SU-DHL-6 (cell line): ENCODE measurements around the gene PTPRE.

ENCODE experiments used
- H2AFZ ChIP-seq: fragments of 200-600 bp; sonication (generic); 2 replicates; pipeline ENCODE4 v1.6.1; 2014; ENCODE audit warnings: low read depth, mild to moderate bottlenecking, moderate library complexity, mixed read lengths, antibody characterized with exemption, low read length; ENCODE audit not compliant: severe bottlenecking
- H3F3A ChIP-seq: fragments of 200-600 bp; shearing (Covaris generic); 2 replicates; pipeline ENCODE4 v1.6.0; 2016; ENCODE audit warnings: antibody characterized with exemption, mild to moderate bottlenecking; ENCODE audit not compliant: insufficient read depth
- H3K27ac ChIP-seq: fragments of 200-600 bp; sonication (generic); 2 replicates; pipeline ENCODE4 v1.5.1; 2016; ENCODE audit warnings: low read depth, mild to moderate bottlenecking, low read length, moderate library complexity, mixed read lengths
- H3K27me3 ChIP-seq: fragments of 200-600 bp; sonication (generic), shearing (Covaris generic); 2 replicates; pipeline ENCODE4 v1.6.0; 2014; ENCODE audit warnings: mild to moderate bottlenecking, low read length
- H3K36me3 ChIP-seq: fragments of 200-600 bp; sonication (generic); 2 replicates; pipeline ENCODE4 v1.6.1; 2014; ENCODE audit warnings: mild to moderate bottlenecking, low read length, mixed read lengths
- H3K4me2 ChIP-seq: fragments of 300-600, 200-600 bp; shearing (Covaris generic), sonication (generic); 2 replicates; pipeline ENCODE4 v1.6.0; 2014; ENCODE audit warnings: low read length, low read depth, mild to moderate bottlenecking; ENCODE audit not compliant: poor library complexity, severe bottlenecking
- H3K4me3 ChIP-seq: fragments of 200-600 bp; sonication (generic); 2 replicates; pipeline ENCODE4 v1.5.1; 2014; ENCODE audit warnings: antibody characterized with exemption, low read length, mild to moderate bottlenecking, mixed read lengths; ENCODE audit not compliant: insufficient read depth, poor library complexity, severe bottlenecking
- H3K79me2 ChIP-seq: fragments of 200-600 bp; sonication (generic); 2 replicates; pipeline ENCODE4 v1.6.1; 2014; ENCODE audit warnings: mild to moderate bottlenecking, low read length, moderate library complexity; ENCODE audit not compliant: insufficient read depth
- H3K9ac ChIP-seq: fragments of 200-600 bp; sonication (generic); 2 replicates; pipeline ENCODE4 v1.7.0; 2014; ENCODE audit warnings: mild to moderate bottlenecking, low read length
- H3K9me2 ChIP-seq: fragments of 200-600 bp; sonication (generic); replicated peaks from 2 replicates; pipeline ENCODE4 v1.6.1; 2014; ENCODE audit warnings: low read length; ENCODE audit not compliant: insufficient read depth
- H3K9me3 ChIP-seq: fragments of 200-600 bp; sonication (generic); 2 replicates; pipeline ENCODE4 v1.6.1; 2014; ENCODE audit warnings: low read length, mixed read lengths; ENCODE audit not compliant: insufficient read depth
- H4K20me1 ChIP-seq: fragments of 200-600 bp; sonication (generic); 2 replicates; pipeline ENCODE4 v1.6.1; 2014; ENCODE audit warnings: low read depth, mild to moderate bottlenecking, antibody characterized with exemption, low read length, moderate library complexity, mixed read lengths
- CTCF ChIP-seq: fragments of 200-600 bp; sonication (generic); IDR thresholded peaks from one replicate; pipeline ENCODE4 v1.5.1; 2017; ENCODE audit warnings: antibody characterized with exemption, mild to moderate bottlenecking, low read length, moderate library complexity; ENCODE audit not compliant: insufficient read depth, poor library complexity, severe bottlenecking
- EZH2phosphoT487 ChIP-seq: fragments of 200-600 bp; sonication (generic), shearing (Covaris generic); conservative IDR thresholded peaks from 2 replicates; pipeline ENCODE4 v1.6.1; 2018; ENCODE audit warnings: mild to moderate bottlenecking, antibody characterized with exemption, low read length, moderate library complexity, mixed read lengths

Gene PTPRE

GRCh38 chr10:128072941-128073645 lies 166.2 kb downstream of the PTPRE start:
- no peak for TF ChIP-seq CTCF
- no peak for TF ChIP-seq EZH2phosphoT487
- no peaks in the 10 kb centered on the region for H3K9me2 ChIP-seq
- no peaks in the 10 kb centered on the region for H3K36me3 ChIP-seq
- H3K27me3 ChIP-seq: no peaks in the 10 kb centered on the region
- H3K79me2 ChIP-seq: no peaks in the 10 kb centered on the region
- H3K4me2 ChIP-seq: no peak overlapping the region
- no peaks in the 10 kb centered on the region for H4K20me1 ChIP-seq
- no peak overlapping the region for H2AFZ ChIP-seq
- no peaks in the 10 kb centered on the region for H3F3A ChIP-seq
- H3K4me3 ChIP-seq: no peak overlapping the region
- H3K9ac ChIP-seq: no peak overlapping the region
- no peaks in the 10 kb centered on the region for H3K9me3 ChIP-seq
- no peak overlapping the region for H3K27ac ChIP-seq

- Histone ChIP-seq H4K20me1 (no peaks in the 10 kb centered on the region), H3K79me2 (no peaks in the 10 kb centered on the region), H3K4me2 (no peak overlapping the region), H3K4me3 (no peak overlapping the region), H3K9me3 (no peaks in the 10 kb centered on the region), H3K36me3 (no peaks in the 10 kb centered on the region), H3K9ac (no peak overlapping the region), H2AFZ (no peak overlapping the region), H3K9me2 (no peaks in the 10 kb centered on the region), H3F3A (no peaks in the 10 kb centered on the region), H3K27ac (no peak overlapping the region), H3K27me3 (no peaks in the 10 kb centered on the region)
- TF ChIP-seq EZH2phosphoT487: no peak
- TF ChIP-seq CTCF: no peak
Measured at GRCh38 chr10:128073890-128074289, 167.0 kb downstream of the PTPRE start.

- no peak overlapping the region for H3K4me3 ChIP-seq
- H4K20me1 ChIP-seq: no peaks in the 10 kb centered on the region
- H3K4me2 ChIP-seq: no peak overlapping the region
- no peaks in the 10 kb centered on the region for H3K36me3 ChIP-seq
- no peak overlapping the region for H3K27ac ChIP-seq
- H2AFZ ChIP-seq: no peak overlapping the region
- TF ChIP-seq CTCF: no peak
- no peak for TF ChIP-seq EZH2phosphoT487
- H3K79me2 ChIP-seq: no peaks in the 10 kb centered on the region
- H3K9me2 ChIP-seq: no peaks in the 10 kb centered on the region
- H3K9me3 ChIP-seq: no peaks in the 10 kb centered on the region
- H3F3A ChIP-seq: no peaks in the 10 kb centered on the region
- H3K27me3 ChIP-seq: no peaks in the 10 kb centered on the region
- H3K9ac ChIP-seq: no peak overlapping the region
Measured at GRCh38 chr10:128074589-128074988, 167.7 kb downstream of the PTPRE start.
